ENCODE results near the gene METTL8.

METTL8 gene, protein sequence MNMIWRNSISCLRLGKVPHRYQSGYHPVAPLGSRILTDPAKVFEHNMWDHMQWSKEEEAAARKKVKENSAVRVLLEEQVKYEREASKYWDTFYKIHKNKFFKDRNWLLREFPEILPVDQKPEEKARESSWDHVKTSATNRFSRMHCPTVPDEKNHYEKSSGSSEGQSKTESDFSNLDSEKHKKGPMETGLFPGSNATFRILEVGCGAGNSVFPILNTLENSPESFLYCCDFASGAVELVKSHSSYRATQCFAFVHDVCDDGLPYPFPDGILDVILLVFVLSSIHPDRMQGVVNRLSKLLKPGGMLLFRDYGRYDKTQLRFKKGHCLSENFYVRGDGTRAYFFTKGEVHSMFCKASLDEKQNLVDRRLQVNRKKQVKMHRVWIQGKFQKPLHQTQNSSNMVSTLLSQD

DNA sequence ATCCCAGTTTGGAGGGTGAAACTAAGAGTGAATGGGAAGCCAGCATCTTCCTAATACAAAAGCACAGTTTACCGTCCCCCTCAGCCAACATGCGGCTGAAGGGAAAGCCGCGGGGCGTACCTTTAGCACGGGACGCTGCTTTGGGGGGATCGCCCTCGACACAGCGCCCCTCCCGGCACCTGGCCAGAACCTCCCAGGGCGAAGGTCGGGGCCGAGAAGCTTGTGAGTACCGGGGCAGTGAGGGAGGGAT, at the start of gene METTL8:
Gene METTL8, minus strand, starts transcription at position 228 of the 250 bp plus-strand sequence. CDS start 41,805 bp downstream, outside the sequence.
- Histone ChIP-seq H3K4me3 (ENCODE audit: low read length) (peak within 1 kb of the TSS; percentile 83), H3K36me3 (ENCODE audit: insufficient read depth, low read depth, low read length) (peaks cover 33% of the 10 kb centered on the region), H3K9me3 (ENCODE audit: insufficient read depth, low read depth, low read length) (peaks cover 7% of the 10 kb centered on the region; the same call in 1 of the 2 replicates), H3K27me3 (ENCODE audit: insufficient read depth, low read length) (no peaks in the 10 kb centered on the region), H3K4me1 (ENCODE audit: insufficient read depth, low read length) (peaks cover 26% of the 10 kb centered on the region), H3K9ac (ENCODE audit: low read depth, low read length) (peak within 1 kb of the TSS; percentile 96), H3K27ac (ENCODE audit: low read length) (peak within 1 kb of the TSS; percentile 88)

GRCh38 chr2:171482877-171483276, 49.1 kb upstream of the METTL8 start:
- Histone ChIP-seq H3K27ac (ENCODE audit: low read length) (no peak overlapping the region), H3K9ac (ENCODE audit: low read depth, low read length) (no peak overlapping the region), H3K36me3 (ENCODE audit: insufficient read depth, low read depth, low read length) (peaks cover 38% of the 10 kb centered on the region), H3K4me3 (ENCODE audit: low read length) (no peak overlapping the region), H3K27me3 (ENCODE audit: insufficient read depth, low read length) (no peaks in the 10 kb centered on the region), H3K9me3 (ENCODE audit: insufficient read depth, low read depth, low read length) (no peaks in the 10 kb centered on the region), H3K4me1 (ENCODE audit: insufficient read depth, low read length) (peaks cover 11% of the 10 kb centered on the region)

DNA sequence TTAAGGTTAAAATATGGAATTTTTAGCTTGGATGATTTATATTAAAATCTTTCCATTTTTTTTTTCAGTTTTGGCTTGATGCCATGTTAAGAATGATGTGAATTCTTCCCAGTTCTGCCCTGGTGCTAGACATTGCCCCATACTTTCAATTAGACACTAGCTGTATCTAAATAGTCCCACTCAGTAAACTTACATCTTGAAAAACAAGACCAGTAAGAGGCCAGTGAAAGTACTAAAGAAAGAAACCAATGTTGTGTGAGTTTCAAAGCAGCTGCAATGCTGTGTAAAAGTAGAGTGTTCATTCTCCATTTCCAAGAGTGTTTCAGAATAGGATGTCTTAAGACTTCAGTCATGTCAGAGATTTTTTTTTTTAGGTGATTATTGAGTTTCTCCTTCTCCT, 48.5 kb upstream of the METTL8 start:
- Histone ChIP-seq H3K27ac (ENCODE audit: low read length) (no peak overlapping the region), H3K4me3 (ENCODE audit: low read length) (no peak overlapping the region), H3K27me3 (ENCODE audit: insufficient read depth, low read length) (no peaks in the 10 kb centered on the region), H3K9me3 (ENCODE audit: insufficient read depth, low read depth, low read length) (no peaks in the 10 kb centered on the region), H3K4me1 (ENCODE audit: insufficient read depth, low read length) (peaks cover 11% of the 10 kb centered on the region), H3K9ac (ENCODE audit: low read depth, low read length) (no peak overlapping the region), H3K36me3 (ENCODE audit: insufficient read depth, low read depth, low read length) (peaks cover 41% of the 10 kb centered on the region)

DNA sequence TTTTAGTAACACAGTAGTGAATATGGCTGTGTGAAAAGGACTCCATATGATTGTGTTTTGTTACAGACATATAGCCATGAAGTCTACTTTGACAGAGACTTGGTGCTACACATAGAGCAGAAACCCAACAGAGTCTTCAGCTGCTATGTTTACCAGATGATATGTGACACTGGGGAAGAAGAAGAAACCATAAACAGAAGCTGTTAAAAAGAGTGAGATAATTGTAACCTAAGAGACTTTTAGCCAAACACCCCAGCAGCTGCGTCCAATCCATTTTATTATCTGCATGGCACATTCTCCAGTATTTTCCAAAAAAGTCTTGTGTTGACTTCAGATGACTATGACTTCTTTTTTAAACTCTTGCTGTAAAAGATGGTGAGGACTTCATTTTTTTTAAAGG, 47.1 kb upstream of the METTL8 start:
- Histone ChIP-seq H3K4me1 (ENCODE audit: insufficient read depth, low read length) (peaks cover 11% of the 10 kb centered on the region), H3K36me3 (ENCODE audit: insufficient read depth, low read depth, low read length) (peaks cover 49% of the 10 kb centered on the region)

GRCh38 chr2:171479154-171479814, 45.5 kb upstream of the METTL8 start:
- no peak overlapping the region for H3K9ac ChIP-seq (ENCODE audit: low read depth, low read length)
- no peak overlapping the region for H3K4me3 ChIP-seq (ENCODE audit: low read length)
- no peak overlapping the region for H3K27ac ChIP-seq (ENCODE audit: low read length)
- H3K27me3 ChIP-seq (ENCODE audit: insufficient read depth, low read length): no peaks in the 10 kb centered on the region
- peaks cover 11% of the 10 kb centered on the region for H3K4me1 ChIP-seq (ENCODE audit: insufficient read depth, low read length)
- no peaks in the 10 kb centered on the region for H3K9me3 ChIP-seq (ENCODE audit: insufficient read depth, low read depth, low read length)
- peaks cover 59% of the 10 kb centered on the region for H3K36me3 ChIP-seq (ENCODE audit: insufficient read depth, low read depth, low read length)

More for the DNA sequence above, 47.1 kb upstream of the METTL8 start:
- Histone ChIP-seq H3K27ac (ENCODE audit: low read length) (no peak overlapping the region), H3K4me3 (ENCODE audit: low read length) (no peak overlapping the region), H3K9me3 (ENCODE audit: insufficient read depth, low read depth, low read length) (no peaks in the 10 kb centered on the region), H3K9ac (ENCODE audit: low read depth, low read length) (no peak overlapping the region), H3K27me3 (ENCODE audit: insufficient read depth, low read length) (no peaks in the 10 kb centered on the region)

GRCh38 chr2:171478345-171478744, 44.6 kb upstream of the METTL8 start:
- Histone ChIP-seq H3K27me3 (ENCODE audit: insufficient read depth, low read length) (no peaks in the 10 kb centered on the region), H3K9me3 (ENCODE audit: insufficient read depth, low read depth, low read length) (no peaks in the 10 kb centered on the region), H3K4me1 (ENCODE audit: insufficient read depth, low read length) (peaks cover 11% of the 10 kb centered on the region), H3K36me3 (ENCODE audit: insufficient read depth, low read depth, low read length) (peaks cover 68% of the 10 kb centered on the region), H3K27ac (ENCODE audit: low read length) (no peak overlapping the region), H3K9ac (ENCODE audit: low read depth, low read length) (no peak overlapping the region), H3K4me3 (ENCODE audit: low read length) (no peak overlapping the region)

- H3K36me3 ChIP-seq (ENCODE audit: insufficient read depth, low read depth, low read length): peaks cover 71% of the 10 kb centered on the region
- H3K27me3 ChIP-seq (ENCODE audit: insufficient read depth, low read length): no peaks in the 10 kb centered on the region
- no peak overlapping the region for H3K9ac ChIP-seq (ENCODE audit: low read depth, low read length)
- H3K4me3 ChIP-seq (ENCODE audit: low read length): no peak overlapping the region
- H3K9me3 ChIP-seq (ENCODE audit: insufficient read depth, low read depth, low read length): no peaks in the 10 kb centered on the region
- no peak overlapping the region for H3K27ac ChIP-seq (ENCODE audit: low read length)
- H3K4me1 ChIP-seq (ENCODE audit: insufficient read depth, low read length): no peaks in the 10 kb centered on the region
These were observed 42.2 kb upstream of the METTL8 start for GRCh38 chr2:171475979-171476378.

DNA sequence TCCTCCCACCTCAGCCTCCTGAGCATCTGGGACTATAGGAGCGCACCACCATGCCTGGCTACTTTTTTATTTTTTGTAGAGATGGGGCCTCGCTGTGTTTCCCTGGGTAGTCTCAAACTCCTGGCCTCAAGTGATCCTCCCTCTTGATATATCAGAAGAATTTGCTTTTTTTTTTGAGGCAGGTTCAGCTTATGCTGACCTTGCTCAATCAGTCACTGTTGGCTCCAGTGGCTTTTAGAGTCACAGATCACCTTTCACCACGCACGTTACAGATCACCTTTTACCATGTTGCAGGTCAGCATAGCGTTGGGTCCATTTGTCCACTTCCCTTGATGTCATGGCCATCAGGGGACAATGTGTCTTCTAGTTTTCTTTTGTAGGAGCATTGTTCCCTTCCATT, 36.3 kb upstream of the METTL8 start:
- Histone ChIP-seq H3K9ac (ENCODE audit: low read depth, low read length) (no peak overlapping the region), H3K36me3 (ENCODE audit: insufficient read depth, low read depth, low read length) (peaks cover 63% of the 10 kb centered on the region), H3K4me3 (ENCODE audit: low read length) (no peak overlapping the region), H3K27me3 (ENCODE audit: insufficient read depth, low read length) (no peaks in the 10 kb centered on the region), H3K9me3 (ENCODE audit: insufficient read depth, low read depth, low read length) (no peaks in the 10 kb centered on the region), H3K27ac (ENCODE audit: low read length) (no peak overlapping the region), H3K4me1 (ENCODE audit: insufficient read depth, low read length) (no peaks in the 10 kb centered on the region)

DNA sequence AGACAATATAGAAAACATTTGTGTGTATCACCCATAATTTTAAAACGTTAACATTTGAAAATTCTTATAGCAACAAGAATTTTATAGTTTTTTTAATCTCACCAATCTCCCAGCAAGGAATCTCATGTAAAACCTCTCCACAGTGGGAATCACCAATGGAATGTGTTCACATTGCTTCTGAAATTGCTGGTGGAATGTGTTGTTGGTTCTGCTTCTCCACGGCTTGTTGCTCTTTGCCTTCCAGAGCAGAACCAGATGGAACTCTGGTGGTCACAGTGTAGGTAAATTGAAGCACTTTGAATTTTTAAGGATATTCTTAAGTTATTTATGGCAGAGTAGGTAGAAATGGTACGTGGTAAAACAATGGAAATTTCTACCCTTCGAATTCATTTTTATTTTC, 35.4 kb upstream of the METTL8 start:
- H3K27me3 ChIP-seq (ENCODE audit: insufficient read depth, low read length): no peaks in the 10 kb centered on the region
- H3K4me3 ChIP-seq (ENCODE audit: low read length): no peak overlapping the region
- no peaks in the 10 kb centered on the region for H3K4me1 ChIP-seq (ENCODE audit: insufficient read depth, low read length)
- no peaks in the 10 kb centered on the region for H3K9me3 ChIP-seq (ENCODE audit: insufficient read depth, low read depth, low read length)
- no peak overlapping the region for H3K9ac ChIP-seq (ENCODE audit: low read depth, low read length)
- H3K36me3 ChIP-seq (ENCODE audit: insufficient read depth, low read depth, low read length): peaks cover 54% of the 10 kb centered on the region
- no peak overlapping the region for H3K27ac ChIP-seq (ENCODE audit: low read length)

- H3K9me3 ChIP-seq (ENCODE audit: insufficient read depth, low read depth, low read length): no peaks in the 10 kb centered on the region
- H3K27ac ChIP-seq (ENCODE audit: low read length): no peak overlapping the region
- no peaks in the 10 kb centered on the region for H3K27me3 ChIP-seq (ENCODE audit: insufficient read depth, low read length)
- peaks cover 52% of the 10 kb centered on the region for H3K36me3 ChIP-seq (ENCODE audit: insufficient read depth, low read depth, low read length)
- no peak overlapping the region for H3K4me3 ChIP-seq (ENCODE audit: low read length)
- no peak overlapping the region for H3K9ac ChIP-seq (ENCODE audit: low read depth, low read length)
- no peaks in the 10 kb centered on the region for H3K4me1 ChIP-seq (ENCODE audit: insufficient read depth, low read length)
These were observed 26.7 kb upstream of the METTL8 start for GRCh38 chr2:171460537-171460936.

DNA sequence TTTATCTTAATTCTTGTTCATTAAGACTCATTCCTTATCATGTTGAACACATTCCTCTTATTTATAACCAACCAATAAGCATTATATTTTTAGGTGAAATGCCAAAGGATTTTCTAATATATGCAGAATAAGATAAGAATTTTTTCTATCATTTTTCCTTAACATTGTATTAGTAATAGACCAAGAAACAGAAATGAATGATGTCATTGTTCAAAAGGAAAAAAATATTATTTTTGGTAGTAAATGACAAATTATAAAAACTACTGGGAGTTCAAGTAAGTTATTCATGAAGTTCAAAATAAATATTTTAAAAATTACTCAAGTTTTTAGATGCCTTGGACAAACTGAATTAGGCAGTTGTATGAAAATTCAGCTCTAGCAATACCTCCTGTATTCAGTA, 25.7 kb upstream of the METTL8 start:
- Histone ChIP-seq H3K9me3 (ENCODE audit: insufficient read depth, low read depth, low read length) (no peaks in the 10 kb centered on the region), H3K36me3 (ENCODE audit: insufficient read depth, low read depth, low read length) (peaks cover 59% of the 10 kb centered on the region), H3K4me3 (ENCODE audit: low read length) (no peak overlapping the region), H3K4me1 (ENCODE audit: insufficient read depth, low read length) (no peaks in the 10 kb centered on the region), H3K27ac (ENCODE audit: low read length) (no peak overlapping the region), H3K9ac (ENCODE audit: low read depth, low read length) (no peak overlapping the region), H3K27me3 (ENCODE audit: insufficient read depth, low read length) (no peaks in the 10 kb centered on the region)

DNA sequence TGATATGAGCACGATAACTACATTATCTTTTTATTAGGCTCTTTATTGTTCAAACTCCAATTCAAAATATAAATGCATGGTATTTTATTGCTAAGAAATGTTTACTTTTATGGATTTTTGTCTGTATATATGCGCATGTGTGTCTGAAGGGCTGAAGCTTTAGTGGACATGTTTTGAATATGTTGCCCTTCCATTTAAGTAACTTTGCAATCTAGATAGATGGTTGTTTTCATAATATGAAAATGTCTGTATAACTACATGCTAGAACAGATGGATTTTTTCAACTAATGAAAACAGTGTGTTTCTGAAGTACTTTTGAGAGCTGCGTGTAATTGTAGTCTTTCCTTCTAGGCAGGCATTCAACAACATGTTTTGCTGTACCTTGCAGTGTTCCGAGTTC, 19.0 kb upstream of the METTL8 start:
- Histone ChIP-seq H3K27ac (ENCODE audit: low read length) (no peak overlapping the region), H3K36me3 (ENCODE audit: insufficient read depth, low read depth, low read length) (peaks cover 90% of the 10 kb centered on the region), H3K4me3 (ENCODE audit: low read length) (no peak overlapping the region), H3K27me3 (ENCODE audit: insufficient read depth, low read length) (no peaks in the 10 kb centered on the region), H3K9me3 (ENCODE audit: insufficient read depth, low read depth, low read length) (no peaks in the 10 kb centered on the region), H3K4me1 (ENCODE audit: insufficient read depth, low read length) (no peaks in the 10 kb centered on the region), H3K9ac (ENCODE audit: low read depth, low read length) (no peak overlapping the region)

All from iPS-20b (cell line).